ENCODE results near the gene KDM4B.

DNA sequence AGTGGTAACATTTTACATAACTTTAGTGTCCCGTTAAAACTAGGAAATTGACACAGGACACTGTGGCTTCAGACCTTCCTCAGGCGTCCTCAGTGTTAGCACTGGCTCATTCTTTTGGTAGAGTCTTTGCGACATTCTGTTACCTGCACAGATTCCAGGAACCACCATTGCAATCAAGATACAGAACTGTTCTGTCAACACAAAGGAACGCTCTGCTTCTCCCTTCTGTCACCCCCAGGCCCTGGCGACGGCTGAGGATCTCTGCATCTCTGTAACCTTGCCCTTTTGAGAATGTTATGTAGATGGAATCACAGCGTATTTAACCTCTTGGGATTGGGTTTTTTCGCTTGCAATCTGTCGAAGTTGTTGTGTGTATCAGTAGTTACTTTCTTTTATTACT lies 22.6 kb downstream of the KDM4B start:
- no peak for TF ChIP-seq CTCF (IDR thresholded peaks at IDR 0.05)
- no peak for TF ChIP-seq POLR2A (IDR thresholded peaks at IDR 0.05)

Measured in gastroesophageal sphincter (tissue), 3 donors.